ENCODE measurements around the gene ADAMTS10.

GRCh38 chr19:8638078-8638619 is 27.6 kb upstream of the ADAMTS10 start:
- TF ChIP-seq CTCF (IDR thresholded peaks at IDR 0.05) (no peak), POLR2A (IDR thresholded peaks at IDR 0.05) (no peak)

Measured in right lobe of liver (tissue), 4 donors.